Activated CD4-positive, alpha-beta T cell treated with anti-CD3 and anti-CD28 coated beads, Interleukin-2, amount 50 U/mL, for 1 hour (primary cell): ENCODE measurements around the gene MXD3.
"Not testable (repeated sequence)": the region's sequence is repeated elsewhere in the genome, so short reads cannot be mapped to it uniquely, and the experiment has no call there.

ENCODE experiments used
- DNase-seq: peaks from one replicate; pipeline ENCODE4 v3.0.0-alpha.2; 2020

MXD3 gene

GRCh38 chr5:177260961-177261360, 50.7 kb downstream of the MXD3 start:
- DNase-seq, result no peak

GRCh38 chr5:177258711-177259110, 53.0 kb downstream of the MXD3 start:
- DNase-seq, result not testable (repeated sequence)
